B cell (primary cell): ENCODE data around the gene IL13. TPM values are rescaled to one million over a fixed set of nuclear protein-coding genes. Genes with fewer than 3 reads are reported as not detected.

Source experiments
- ATAC-seq: fragments of 200-7000 bp; cut with Tn5 transposase; one replicate; pipeline ENCODE4 v1.10.0; 2021; ENCODE audit warnings: low read depth, mild to moderate bottlenecking, moderate number of reproducible peaks, moderate library complexity
- CTCF ChIA-PET: fragments of 350-600 bp; sonication (Branson Sonifier 250); formaldehyde crosslinking; loops from one replicate; lab custom pipeline; 2021; ENCODE audit warnings: antibody characterized with exemption, inconsistent platforms; lab: Charles Lee
- POLR2A ChIA-PET: fragments of 350-600 bp; sonication (Branson Sonifier 250); formaldehyde crosslinking; loops from one replicate; lab custom pipeline; 2021; ENCODE audit warnings: antibody characterized with exemption; lab: Charles Lee
- DNase-seq: peaks from one replicate; pipeline ENCODE4 v3.0.0; 2013
- H2AFZ ChIP-seq: 2 replicates; pipeline ENCODE4 v1.6.1; 2012; ENCODE audit warnings: mild to moderate bottlenecking, low read depth, low read length; ENCODE audit not compliant: insufficient read depth, poor library complexity, severe bottlenecking
- H3K27ac ChIP-seq, 2 donors: 1 replicate in 1 of 2; 2 replicates in 1 of 2; pipeline ENCODE4 v1.5.1; 2012 to 2013; ENCODE audit warnings: low read length in 2 of 2, mild to moderate bottlenecking in 2 of 2, moderate library complexity in 1 of 2
- H3K27me3 ChIP-seq, 4 experiments: fragments of 200-600 bp in 1 of 4; sonication (generic) in 1 of 4; replicated peaks in 1 of 4; 1 replicate in 2 of 4; 2 replicates in 2 of 4; pipeline versions ENCODE4 v1.6.1 to v1.7.0; 2013 to 2016; ENCODE audit warnings: low read length in 3 of 4, mild to moderate bottlenecking in 2 of 4, mixed read lengths in 1 of 4, moderate library complexity in 1 of 4; ENCODE audit not compliant: insufficient read depth in 4 of 4, control insufficient read depth in 3 of 4; ENCODE audit errors: control extremely low read depth in 1 of 4
- H3K36me3 ChIP-seq, 2 experiments: replicated peaks in 1 of 2; 1 replicate in 1 of 2; 2 replicates in 1 of 2; pipeline versions ENCODE4 v1.6.1 to v1.7.1; 2013; ENCODE audit warnings: low read length in 1 of 2; ENCODE audit not compliant: insufficient read depth in 2 of 2, control insufficient read depth in 1 of 2; ENCODE audit errors: control extremely low read depth in 1 of 2, extremely low read depth in 1 of 2
- H3K4me1 ChIP-seq, 2 donors: fragments of 200-600 bp in 1 of 2; sonication (generic) in 1 of 2; 1 replicate in 1 of 2; 2 replicates in 1 of 2; pipeline versions ENCODE4 v1.5.1 to v1.6.1; 2013 to 2017; ENCODE audit warnings: low read length in 2 of 2; ENCODE audit not compliant: control insufficient read depth in 2 of 2, insufficient read depth in 2 of 2
- H3K4me2 ChIP-seq: replicated peaks from 2 replicates; pipeline ENCODE3; 2012; ENCODE audit warnings: mild to moderate bottlenecking, low read depth, low read length; ENCODE audit not compliant: poor library complexity, severe bottlenecking
- H3K4me3 ChIP-seq, 5 experiments: fragments of 200-600 bp in 1 of 5; sonication (generic) in 1 of 5; 1 replicate in 3 of 5; 2 replicates in 2 of 5; pipeline versions ENCODE4 v1.5.1 to v1.7.0; 2011 to 2016; ENCODE audit warnings: low read length in 4 of 5, mild to moderate bottlenecking in 4 of 5, low read depth in 2 of 5, control low read depth in 1 of 5, moderate library complexity in 1 of 5; ENCODE audit not compliant: insufficient read depth in 1 of 5; ENCODE audit errors: control extremely low read depth in 1 of 5, extremely low read depth in 1 of 5
- H3K79me2 ChIP-seq: fragments of 200-600 bp; sonication (generic); one replicate; pipeline ENCODE4 v1.6.0; 2016; ENCODE audit warnings: low read length; ENCODE audit not compliant: control insufficient read depth, insufficient read depth
- H3K9ac ChIP-seq: fragments of 200-600 bp; sonication (generic); 2 replicates; pipeline ENCODE4 v1.6.1; 2017; ENCODE audit warnings: mild to moderate bottlenecking, low read length, moderate library complexity
- H3K9me3 ChIP-seq, 3 donors: one replicate each; pipeline versions ENCODE4 v1.6.1 to v1.7.1; 2013; ENCODE audit warnings: low read length in 2 of 3; ENCODE audit not compliant: control insufficient read depth in 2 of 3, insufficient read depth in 1 of 3; ENCODE audit errors: control extremely low read depth in 1 of 3
- H4K20me1 ChIP-seq: 2 replicates; pipeline ENCODE4 v1.6.0; 2012; ENCODE audit warnings: mild to moderate bottlenecking, low read length; ENCODE audit not compliant: insufficient read depth, control insufficient read depth, poor library complexity, severe bottlenecking
- H3K27ac Mint-ChIP-seq: one replicate; pipeline ENCODE4 v1.8.0; 2021; ENCODE audit warnings: mixed read lengths
- H3K27me3 Mint-ChIP-seq: one replicate; pipeline ENCODE4 v1.8.0; 2021; ENCODE audit warnings: mixed read lengths
- H3K4me1 Mint-ChIP-seq: one replicate; pipeline ENCODE4 v1.8.0; 2021; ENCODE audit warnings: mixed read lengths
- H3K4me3 Mint-ChIP-seq: one replicate; pipeline ENCODE4 v1.8.0; 2021; ENCODE audit warnings: mixed read lengths
- H3K9me3 Mint-ChIP-seq: one replicate; pipeline ENCODE4 v1.8.0; 2022; ENCODE audit warnings: mixed read lengths; ENCODE audit not compliant: insufficient read depth
- CTCF ChIP-seq: fragments of 200-600 bp; IDR thresholded peaks from one replicate; pipeline ENCODE4 v1.8.0; 2022; ENCODE audit warnings: antibody characterized with exemption, mild to moderate bottlenecking
- EZH2 ChIP-seq: IDR thresholded peaks from 2 replicates; pipeline ENCODE4 v1.6.1; 2012; ENCODE audit warnings: borderline replicate concordance, low read depth, mild to moderate bottlenecking, moderate library complexity, low read length; ENCODE audit not compliant: insufficient read depth, poor library complexity, severe bottlenecking
- WGBS: methylation state at CpG from one replicate; pipeline ENCODE4 v1.1.5; 2013; ENCODE audit warnings: missing lambda C conversion rate; ENCODE audit not compliant: insufficient coverage; 5-methylcytosine and 5-hydroxymethylcytosine counted together
- intact Hi-C: fragments of 100-400 bp; cut with micrococcal nuclease; formaldehyde crosslinking; loops from one replicate; pipeline ENCODE4 v1.10.0; 2022
- polyA plus RNA-seq: library from polyadenylated mRNA; depleted of rRNA; stranded (reverse); fragments of >200 nt; gene quantifications from 2 replicates; pipeline ENCODE4 v1.2.3, GENCODE V29; 2012
- total RNA-seq, 2 donors: library from RNA; stranded (reverse); fragments of 120-200 nt in 1 of 2; gene quantifications; 1 replicate in 1 of 2; 2 replicates in 1 of 2; pipeline versions ENCODE4 v1.2.3 to v1.2.4, GENCODE V29; 2013 to 2022

Gene IL13
- total and polyA plus RNA-seq, 2 donors (not counting 1 experiment from before 2014, with no cell fraction given), result 0.42 to 0.45 TPM

GRCh38 chr5:132658381-132659302, 669 bp downstream of the IL13 start:
- Histone ChIP-seq H3K36me3 (no peaks in the 10 kb centered on the region), H3K4me1 (peaks cover 15 to 27% of the 10 kb centered on the region in 2 donors), H2AFZ (no peak overlapping the region), H3K9me3 (peaks cover 0 to 8% (median 0%) of the 10 kb centered on the region in 3 donors), H3K79me2 (no peaks in the 10 kb centered on the region), H3K9ac (no peak overlapping the region), H3K4me3 (no peak overlapping the region), H3K4me2 (no peak overlapping the region), H3K27me3 (peaks cover 0 to 37% (median 14%) of the 10 kb centered on the region in 4 experiments), H4K20me1 (no peaks in the 10 kb centered on the region), H3K27ac (no peak overlapping the region)
- Mint-ChIP-seq H3K27ac (no peak overlapping the region), H3K4me3 (no peak overlapping the region), H3K4me1 (peaks cover 31% of the 10 kb centered on the region), H3K27me3 (peaks cover 30% of the 10 kb centered on the region), H3K9me3 (no peaks in the 10 kb centered on the region)
- CTCF ChIA-PET, result no interaction called here
- ATAC-seq, result no peak
- WGBS, result 94% methylated on average over 9 of the region's 9 CpGs
- POLR2A ChIA-PET, result no interaction called here
- no peak for DNase-seq
- no peak for TF ChIP-seq CTCF
- TF ChIP-seq EZH2, result no peak
- intact Hi-C loops, result no loop called here
